Body of pancreas (tissue), 4 donors: ENCODE measurements around the gene OCLN.

ENCODE experiments used
- CTCF ChIP-seq, 7 experiments: fragments of 450-650 bp in 4 of 7; fragments of 200-600 bp in 3 of 7; sonication (generic) in 3 of 7; IDR thresholded peaks; one replicate each; pipeline ENCODE4 v1.5.1; 2016 to 2019; ENCODE audit warnings: antibody characterized with exemption in 7 of 7
- POLR2A ChIP-seq, 3 donors: fragments of 450-650 bp; IDR thresholded peaks; one replicate each; pipeline ENCODE4 v1.6.1; 2016; ENCODE audit warnings: antibody characterized with exemption in 3 of 3, mild to moderate bottlenecking in 2 of 3

- TF ChIP-seq CTCF (IDR thresholded peaks at IDR 0.05) (peak in 4 of 7 experiments; percentile 14 to 49 (median 36)), POLR2A (IDR thresholded peaks at IDR 0.05) (peak; percentile 98)
Measured at GRCh38 chr5:69492391-69492922, at the start of gene OCLN.
